ENCODE results near the gene CTTNBP2. TPM values are rescaled to one million over a fixed set of nuclear protein-coding genes. Genes with fewer than 3 reads are reported as not detected.

CTTNBP2 gene
- total RNA-seq, 1 experiment from 2014 or later = 17.6 TPM

- H3K27ac Mint-ChIP-seq = no peak overlapping the region; a peak in 1 of 7 replicates
- no peaks in the 10 kb centered on the region for H3K9me3 Mint-ChIP-seq
- H2AFZ ChIP-seq (ENCODE audit: low read length) = no peak overlapping the region
- H3K27me3 Mint-ChIP-seq (ENCODE audit: low read depth) = no peaks in the 10 kb centered on the region
- no peak overlapping the region for H3K23ac ChIP-seq (ENCODE audit: insufficient read length, low read depth, low read length)
- no peaks in the 10 kb centered on the region for H3K4me1 ChIP-seq (ENCODE audit: insufficient read depth, low read length)
- H2BK20ac ChIP-seq (ENCODE audit: low read depth, low read length, poor library complexity, severe bottlenecking) = no peak overlapping the region
- H4K5ac ChIP-seq (ENCODE audit: insufficient read length, low read depth, low read length) = no peak overlapping the region
- no peak overlapping the region for H3K4me3 Mint-ChIP-seq
- no peak overlapping the region for H3K4me2 ChIP-seq (ENCODE audit: insufficient read depth, insufficient read length, low read length)
- no peak overlapping the region for H2BK120ac ChIP-seq (ENCODE audit: low read depth, low read length, poor library complexity, severe bottlenecking)
- no peaks in the 10 kb centered on the region for H3K79me2 ChIP-seq (ENCODE audit: insufficient read depth, low read length)
- H3K79me1 ChIP-seq (ENCODE audit: insufficient read depth, low read depth, low read length, poor library complexity, severe bottlenecking) = no peaks in the 10 kb centered on the region
- no peaks in the 10 kb centered on the region for H4K20me1 ChIP-seq (ENCODE audit: control insufficient read depth, insufficient read depth, insufficient read length)
- no peak overlapping the region for H4K91ac ChIP-seq (ENCODE audit: insufficient read length, low read depth, low read length)
- no peak overlapping the region for H2BK5ac ChIP-seq (ENCODE audit: insufficient read length, low read length)
- H3K14ac ChIP-seq (ENCODE audit: insufficient read depth, low read length) = no peak overlapping the region
- no peak for DNase-seq
- H3K9ac ChIP-seq (ENCODE audit: extremely low read depth, insufficient read length, low read length) = no peak overlapping the region
- no peaks in the 10 kb centered on the region for H3K4me1 Mint-ChIP-seq
- no peak overlapping the region for H3K18ac ChIP-seq (ENCODE audit: insufficient read length, low read depth, low read length)
- no peak overlapping the region for H3K56ac ChIP-seq (ENCODE audit: insufficient read length, low read depth, low read length)
- no peak overlapping the region for H3T11ph ChIP-seq (ENCODE audit: low read length)
- no peak overlapping the region for H2BK15ac ChIP-seq (ENCODE audit: low read depth, low read length)
- TF ChIP-seq CTCF (conservative IDR thresholded peaks at IDR 0.05) = no peak
- no peak overlapping the region for H2AK5ac ChIP-seq (ENCODE audit: insufficient read length, low read length)
- no peak overlapping the region for H3K4ac ChIP-seq (ENCODE audit: low read depth, low read length)
- peaks cover 0 to 16% (median 6%) of the 10 kb centered on the region in 3 experiments; a peak in 5 of 7 replicates for H3K36me3 Mint-ChIP-seq (ENCODE audit: insufficient read depth in 1 of 3, low read depth in 3 of 3)
- H4K8ac ChIP-seq (replicated peaks; ENCODE audit: insufficient read length, low read depth, low read length) = no peak overlapping the region
- H3K27me3 ChIP-seq (ENCODE audit: insufficient read depth, low read length) = no peaks in the 10 kb centered on the region
- no peak overlapping the region for H3K27ac ChIP-seq (ENCODE audit: insufficient read length, low read depth, low read length)
- H3K23me2 ChIP-seq (ENCODE audit: insufficient read length, low read depth, low read length, poor library complexity, severe bottlenecking) = no peaks in the 10 kb centered on the region
- no peaks in the 10 kb centered on the region for H3K9me3 ChIP-seq (ENCODE audit: control insufficient read depth, low read depth, low read length)
- no peak overlapping the region for H2BK12ac ChIP-seq (ENCODE audit: insufficient read length, low read depth, low read length)
Observed at GRCh38 chr7:117767951-117768350, 105.3 kb downstream of the CTTNBP2 start.
